Uterus (tissue), 4 donors: ENCODE data around the gene SLC35D3. TPM values are rescaled to one million over a fixed set of nuclear protein-coding genes. Genes with fewer than 3 reads are reported as not detected.
"Not testable (repeated sequence)": the region's sequence is repeated elsewhere in the genome, so short reads cannot be mapped to it uniquely, and the experiment has no call there.

ENCODE experiments used
- DNase-seq, 2 donors: peaks; one replicate each; pipeline ENCODE4 v3.0.0-alpha.2; 2019 to 2020
- H3K27ac ChIP-seq, 2 donors: fragments of 200-600 bp; sonication (generic); 1 replicate in 1 of 2; 2 replicates in 1 of 2; pipeline ENCODE4 v1.5.1; 2016 to 2018
- H3K27me3 ChIP-seq, 2 donors: fragments of 200-600 bp; sonication (generic); one replicate each; pipeline ENCODE4 v1.5.1; 2018 to 2019; ENCODE audit warnings: control low read depth in 1 of 2
- H3K36me3 ChIP-seq, 2 donors: fragments of 200-600 bp; sonication (generic); one replicate each; pipeline ENCODE4 v1.5.1; 2019; ENCODE audit warnings: control low read depth in 1 of 2
- H3K4me1 ChIP-seq, 2 donors: fragments of 200-600 bp; sonication (generic); one replicate each; pipeline ENCODE4 v1.5.1; 2018 to 2019; ENCODE audit warnings: control low read depth in 1 of 2
- H3K4me3 ChIP-seq, 2 donors: fragments of 200-600 bp; sonication (generic); 1 replicate in 1 of 2; 2 replicates in 1 of 2; pipeline ENCODE4 v1.5.1; 2018 to 2019; ENCODE audit warnings: mild to moderate bottlenecking in 1 of 2
- H3K9me3 ChIP-seq, 2 donors: fragments of 200-600 bp; sonication (generic); one replicate each; pipeline ENCODE4 v1.5.1; 2019; ENCODE audit warnings: control low read depth in 1 of 2
- CTCF ChIP-seq, 4 experiments: fragments of 200-600 bp in 2 of 4; fragments of 450-650 bp in 2 of 4; sonication (generic) in 2 of 4; IDR thresholded peaks; one replicate each; pipeline ENCODE4 v1.5.1; 2016 to 2019; ENCODE audit warnings: antibody characterized with exemption in 4 of 4, mild to moderate bottlenecking in 2 of 4, moderate library complexity in 1 of 4
- POLR2A ChIP-seq, 2 donors: fragments of 450-650 bp; IDR thresholded peaks; one replicate each; pipeline ENCODE4 v1.6.1; 2016; ENCODE audit warnings: antibody characterized with exemption in 2 of 2, mild to moderate bottlenecking in 1 of 2, moderate library complexity in 1 of 2
- intact Hi-C: fragments of 100-400 bp; cut with DNase I; formaldehyde crosslinking; loops from one replicate; pipeline ENCODE4 v1.15.1; 2023; ENCODE audit warnings: low total_unique reads
- total RNA-seq, 4 donors: library from RNA; depleted of rRNA in 3 of 4; stranded (reverse); fragments of >200 nt in 3 of 4; gene quantifications; one replicate each; pipeline versions ENCODE4 v1.1.0 to v1.2.4, GENCODE V29; 2014 to 2023
- donor health status: DM: yes; HTN: yes; CAD: no.

SLC35D3 gene
- total RNA-seq, 4 donors from 2014 or later = not detected

- TF ChIP-seq CTCF (IDR thresholded peaks at IDR 0.05) = no peak
- TF ChIP-seq POLR2A (IDR thresholded peaks at IDR 0.05) = no peak
- H3K27ac ChIP-seq = no peak overlapping the region
- H3K9me3 ChIP-seq = no peaks in the 10 kb centered on the region
- H3K27me3 ChIP-seq = no peaks in the 10 kb centered on the region
- H3K4me1 ChIP-seq = no peaks in the 10 kb centered on the region
- DNase-seq = no peak
- intact Hi-C loops = no loop called here
- no peak overlapping the region for H3K4me3 ChIP-seq
- no peaks in the 10 kb centered on the region for H3K36me3 ChIP-seq
Observed at GRCh38 chr6:136945072-136945471, 23.0 kb downstream of the SLC35D3 start.

GRCh38 chr6:136945711-136946121 lies 23.6 kb downstream of the SLC35D3 start:
- H3K4me1 ChIP-seq = no peaks in the 10 kb centered on the region
- H3K36me3 ChIP-seq = no peaks in the 10 kb centered on the region
- no peak overlapping the region for H3K4me3 ChIP-seq
- no peaks in the 10 kb centered on the region for H3K9me3 ChIP-seq
- no peaks in the 10 kb centered on the region for H3K27me3 ChIP-seq
- TF ChIP-seq CTCF (IDR thresholded peaks at IDR 0.05) (no peak), POLR2A (IDR thresholded peaks at IDR 0.05) (no peak)
- intact Hi-C loops = no loop called here
- no peak overlapping the region for H3K27ac ChIP-seq
- DNase-seq = no peak

- H3K27me3 ChIP-seq = no peaks in the 10 kb centered on the region
- DNase-seq = no peak
- H3K9me3 ChIP-seq = no peaks in the 10 kb centered on the region
- TF ChIP-seq CTCF (IDR thresholded peaks at IDR 0.05) = no peak
- TF ChIP-seq POLR2A (IDR thresholded peaks at IDR 0.05) = no peak
- intact Hi-C loops = no loop called here
- no peak overlapping the region for H3K27ac ChIP-seq
- no peaks in the 10 kb centered on the region for H3K4me1 ChIP-seq
- H3K4me3 ChIP-seq = no peak overlapping the region
- H3K36me3 ChIP-seq = no peaks in the 10 kb centered on the region
Observed at GRCh38 chr6:136947037-136947436, 24.9 kb downstream of the SLC35D3 start.

- H3K4me3 ChIP-seq, H3K4me1 ChIP-seq, H3K9me3 ChIP-seq, H3K27me3 ChIP-seq, intact Hi-C loops, H3K36me3 ChIP-seq, H3K27ac ChIP-seq, DNase-seq: not testable (repeated sequence)
Observed at GRCh38 chr6:136949957-136950356, 27.9 kb downstream of the SLC35D3 start.

- Histone ChIP-seq H3K4me3 (no peak overlapping the region), H3K27ac (no peak overlapping the region), H3K27me3 (no peaks in the 10 kb centered on the region), H3K9me3 (no peaks in the 10 kb centered on the region), H3K36me3 (no peaks in the 10 kb centered on the region), H3K4me1 (no peaks in the 10 kb centered on the region)
- intact Hi-C loops = no loop called here
- no peak for TF ChIP-seq POLR2A (IDR thresholded peaks at IDR 0.05)
- no peak for TF ChIP-seq CTCF (IDR thresholded peaks at IDR 0.05)
- no peak for DNase-seq
Observed at GRCh38 chr6:136950436-136951126, 28.5 kb downstream of the SLC35D3 start.
